ENCODE results near the gene AATK.

The AATK gene

GRCh38 chr17:81151278-81151677 is 14.7 kb downstream of the AATK start:
- Histone ChIP-seq H3K79me2 (ENCODE audit: control insufficient read depth, low read length) (no peaks in the 10 kb centered on the region), H3K4me2 (ENCODE audit: low read length) (no peak overlapping the region), H3K27me3 (ENCODE audit: control insufficient read depth, low read length) (no peaks in the 10 kb centered on the region), H3K27ac (ENCODE audit: low read depth, low read length) (no peak overlapping the region), H4K20me1 (ENCODE audit: control insufficient read depth, insufficient read depth, low read depth, low read length) (no peaks in the 10 kb centered on the region), H3F3A (ENCODE audit: control insufficient read depth, insufficient read depth) (no peaks in the 10 kb centered on the region), H3K36me3 (ENCODE audit: control insufficient read depth, low read length) (no peaks in the 10 kb centered on the region), H3K9me2 (replicated peaks; ENCODE audit: control insufficient read depth, low read length) (no peaks in the 10 kb centered on the region), H3K9me3 (ENCODE audit: control insufficient read depth, insufficient read depth, low read length) (no peaks in the 10 kb centered on the region), H3K4me3 (ENCODE audit: low read length) (no peak overlapping the region), H3K4me1 (ENCODE audit: control insufficient read depth, low read length) (no peaks in the 10 kb centered on the region)
- no peak for TF ChIP-seq EZH2phosphoT487 (IDR thresholded peaks at IDR 0.05; ENCODE audit: borderline replicate concordance, low read length)
- no peak for TF ChIP-seq CTCF (IDR thresholded peaks at IDR 0.05; ENCODE audit: low read depth, low read length, poor library complexity, severe bottlenecking)

GRCh38 chr17:81150377-81151077 is 15.5 kb downstream of the AATK start:
- H4K20me1 ChIP-seq (ENCODE audit: control insufficient read depth, insufficient read depth, low read depth, low read length) = no peaks in the 10 kb centered on the region
- no peaks in the 10 kb centered on the region for H3K27me3 ChIP-seq (ENCODE audit: control insufficient read depth, low read length)
- no peaks in the 10 kb centered on the region for H3K36me3 ChIP-seq (ENCODE audit: control insufficient read depth, low read length)
- no peaks in the 10 kb centered on the region for H3K4me1 ChIP-seq (ENCODE audit: control insufficient read depth, low read length)
- no peaks in the 10 kb centered on the region for H3K79me2 ChIP-seq (ENCODE audit: control insufficient read depth, low read length)
- no peak for TF ChIP-seq EZH2phosphoT487 (IDR thresholded peaks at IDR 0.05; ENCODE audit: borderline replicate concordance, low read length)
- H3K4me2 ChIP-seq (ENCODE audit: low read length) = no peak overlapping the region
- no peak overlapping the region for H3K4me3 ChIP-seq (ENCODE audit: low read length)
- H3F3A ChIP-seq (ENCODE audit: control insufficient read depth, insufficient read depth) = no peaks in the 10 kb centered on the region
- no peak overlapping the region for H3K27ac ChIP-seq (ENCODE audit: low read depth, low read length)
- no peaks in the 10 kb centered on the region for H3K9me3 ChIP-seq (ENCODE audit: control insufficient read depth, insufficient read depth, low read length)
- no peaks in the 10 kb centered on the region for H3K9me2 ChIP-seq (replicated peaks; ENCODE audit: control insufficient read depth, low read length)

GRCh38 chr17:81148986-81149533 is 17.0 kb downstream of the AATK start:
- TF ChIP-seq EZH2phosphoT487 (IDR thresholded peaks at IDR 0.05; ENCODE audit: borderline replicate concordance, low read length) (no peak), CTCF (IDR thresholded peaks at IDR 0.05; ENCODE audit: low read depth, low read length, poor library complexity, severe bottlenecking) (no peak)
- no peaks in the 10 kb centered on the region for H3K79me2 ChIP-seq (ENCODE audit: control insufficient read depth, low read length)
- H3K27ac ChIP-seq (ENCODE audit: low read depth, low read length) = no peak overlapping the region

GRCh38 chr17:81148571-81148970 is 17.4 kb downstream of the AATK start:
- no peaks in the 10 kb centered on the region for H3K36me3 ChIP-seq (ENCODE audit: control insufficient read depth, low read length)
- no peak overlapping the region for H3K4me2 ChIP-seq (ENCODE audit: low read length)
- H3K9me3 ChIP-seq (ENCODE audit: control insufficient read depth, insufficient read depth, low read length) = no peaks in the 10 kb centered on the region
- H3K27me3 ChIP-seq (ENCODE audit: control insufficient read depth, low read length) = no peaks in the 10 kb centered on the region
- no peak overlapping the region for H3K27ac ChIP-seq (ENCODE audit: low read depth, low read length)
- no peaks in the 10 kb centered on the region for H4K20me1 ChIP-seq (ENCODE audit: control insufficient read depth, insufficient read depth, low read depth, low read length)
- H3F3A ChIP-seq (ENCODE audit: control insufficient read depth, insufficient read depth) = no peaks in the 10 kb centered on the region
- H3K4me3 ChIP-seq (ENCODE audit: low read length) = no peak overlapping the region
- H3K9me2 ChIP-seq (replicated peaks; ENCODE audit: control insufficient read depth, low read length) = no peaks in the 10 kb centered on the region
- TF ChIP-seq CTCF (IDR thresholded peaks at IDR 0.05; ENCODE audit: low read depth, low read length, poor library complexity, severe bottlenecking) (no peak), EZH2phosphoT487 (IDR thresholded peaks at IDR 0.05; ENCODE audit: borderline replicate concordance, low read length) (no peak)
- no peaks in the 10 kb centered on the region for H3K79me2 ChIP-seq (ENCODE audit: control insufficient read depth, low read length)
- H3K4me1 ChIP-seq (ENCODE audit: control insufficient read depth, low read length) = no peaks in the 10 kb centered on the region

More at GRCh38 chr17:81148986-81149533, 17.0 kb downstream of the AATK start:
- Histone ChIP-seq H3K4me3 (ENCODE audit: low read length) (no peak overlapping the region), H3K4me2 (ENCODE audit: low read length) (no peak overlapping the region), H3K9me3 (ENCODE audit: control insufficient read depth, insufficient read depth, low read length) (no peaks in the 10 kb centered on the region), H3K36me3 (ENCODE audit: control insufficient read depth, low read length) (no peaks in the 10 kb centered on the region), H4K20me1 (ENCODE audit: control insufficient read depth, insufficient read depth, low read depth, low read length) (no peaks in the 10 kb centered on the region), H3K4me1 (ENCODE audit: control insufficient read depth, low read length) (no peaks in the 10 kb centered on the region), H3K9me2 (replicated peaks; ENCODE audit: control insufficient read depth, low read length) (no peaks in the 10 kb centered on the region), H3K27me3 (ENCODE audit: control insufficient read depth, low read length) (no peaks in the 10 kb centered on the region), H3F3A (ENCODE audit: control insufficient read depth, insufficient read depth) (no peaks in the 10 kb centered on the region)
